ENCODE measurements around the gene MYH15.

DNA sequence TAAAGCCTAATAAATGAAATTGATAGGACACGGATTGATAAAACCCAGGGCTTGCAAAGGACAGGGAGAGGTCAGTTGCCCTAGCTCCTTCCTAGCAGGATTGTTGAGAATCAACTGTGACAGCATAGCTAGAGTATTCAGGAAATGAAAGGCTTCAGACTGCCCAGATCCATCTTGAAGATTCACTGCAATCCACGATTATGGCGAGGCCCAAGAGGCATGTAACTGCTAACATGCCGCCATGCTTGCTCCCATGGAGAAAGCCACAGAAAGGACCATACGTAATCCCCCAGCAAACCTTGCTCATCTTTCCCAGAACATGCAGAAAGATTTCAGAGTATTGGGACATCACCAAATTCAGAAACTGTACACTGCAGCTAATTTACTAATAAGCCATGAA lies 41.3 kb downstream of the MYH15 start:
- no peak for TF ChIP-seq CTCF (IDR thresholded peaks at IDR 0.05)
- TF ChIP-seq POLR2AphosphoS5 (IDR thresholded peaks at IDR 0.05; ENCODE audit: low read depth, low read length), result no peak
